Parathyroid adenoma (tissue), 2 donors: Measurements from ENCODE around the gene KCTD16.

Source experiments
- H2AFZ ChIP-seq: fragments of 300-600 bp; sonication (generic); one replicate; pipeline ENCODE4 v1.7.0; 2017; ENCODE audit warnings: antibody characterized with exemption, mild to moderate bottlenecking
- H3K27ac ChIP-seq: fragments of 300-600 bp; sonication (generic); one replicate; pipeline ENCODE4 v1.7.0; 2017
- H3K27me3 ChIP-seq: fragments of 300-600 bp; sonication (generic); one replicate; pipeline ENCODE4 v1.7.0; 2017; ENCODE audit warnings: low read length; ENCODE audit not compliant: control insufficient read depth, insufficient read depth
- H3K36me3 ChIP-seq: fragments of 300-600 bp; sonication (generic); one replicate; pipeline ENCODE4 v1.7.0; 2017; ENCODE audit warnings: low read length; ENCODE audit not compliant: control insufficient read depth, insufficient read depth
- H3K4me1 ChIP-seq: fragments of 300-600 bp; sonication (generic); one replicate; pipeline ENCODE4 v1.7.0; 2017; ENCODE audit warnings: control low read depth
- H3K4me2 ChIP-seq: fragments of 300-600 bp; sonication (generic); one replicate; pipeline ENCODE4 v1.7.0; 2017; ENCODE audit warnings: low read length
- H3K4me3 ChIP-seq: fragments of 300-600 bp; sonication (generic); one replicate; pipeline ENCODE4 v1.7.0; 2017; ENCODE audit warnings: low read depth, low read length
- H3K79me2 ChIP-seq: fragments of 300-600 bp; sonication (generic); one replicate; pipeline ENCODE4 v1.7.0; 2017; ENCODE audit warnings: control low read depth
- H3K9ac ChIP-seq: fragments of 300-600 bp; sonication (generic); one replicate; pipeline ENCODE4 v1.7.0; 2017; ENCODE audit warnings: mild to moderate bottlenecking
- H3K9me3 ChIP-seq: fragments of 300-600 bp; sonication (generic); one replicate; pipeline ENCODE4 v1.7.0; 2017; ENCODE audit warnings: low read length; ENCODE audit not compliant: control insufficient read depth
- TF ChIP-seq, protein P1 (sequence below): fragments of 300-600 bp; sonication (generic); IDR thresholded peaks from one replicate; pipeline ENCODE4 v1.7.0; 2017; ENCODE audit warnings: antibody characterized with exemption, mild to moderate bottlenecking
- donor health status: primary hyperparathyroidism.

The KCTD16 gene

DNA sequence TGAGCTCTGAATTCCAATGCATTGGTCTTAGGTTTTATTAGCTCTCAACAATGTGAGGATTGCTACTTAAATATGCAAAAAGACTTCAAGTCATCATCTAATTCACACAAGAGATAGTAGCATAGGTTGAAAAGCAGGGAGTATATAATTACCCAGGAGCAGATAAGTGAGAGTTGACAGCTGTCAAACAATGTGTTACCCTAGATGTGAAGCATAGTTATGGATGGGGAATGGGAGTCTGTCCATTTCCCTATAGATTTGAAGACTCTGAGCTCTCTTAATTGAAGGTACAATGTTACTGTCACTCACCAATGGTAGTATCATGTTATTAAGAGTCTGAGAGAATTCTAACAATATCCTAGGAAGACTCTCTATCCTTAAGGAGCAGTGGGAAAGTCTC lies 160.7 kb downstream of the KCTD16 start:
- no peak overlapping the region for H3K4me2 ChIP-seq

DNA sequence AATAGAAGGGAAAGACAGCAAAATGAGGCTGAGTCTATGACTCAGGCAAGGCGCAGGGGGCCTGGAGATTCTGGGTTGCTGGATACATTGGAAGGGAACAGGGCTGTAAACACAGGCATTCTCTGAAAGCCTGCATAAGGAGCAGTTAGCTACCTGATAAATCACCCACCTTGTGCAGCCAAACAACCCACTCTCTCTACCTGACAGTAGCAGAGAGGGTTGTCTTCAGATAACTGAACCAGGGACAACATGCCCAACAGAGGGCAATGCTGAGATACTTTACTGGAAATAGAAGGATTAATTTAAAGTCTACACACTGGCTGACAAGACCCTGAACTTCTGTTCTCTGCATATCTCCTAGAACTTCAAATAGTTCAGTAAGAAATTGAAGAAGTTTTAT lies 161.6 kb downstream of the KCTD16 start:
- no peak overlapping the region for H3K4me3 ChIP-seq
- no peak overlapping the region for H3K27ac ChIP-seq
- H3K4me1 ChIP-seq = no peaks in the 10 kb centered on the region
- H3K27me3 ChIP-seq = no peaks in the 10 kb centered on the region
- H3K4me2 ChIP-seq = no peak overlapping the region
- no peaks in the 10 kb centered on the region for H3K79me2 ChIP-seq
- H3K9me3 ChIP-seq = no peaks in the 10 kb centered on the region
- TF ChIP-seq, protein P1, sequence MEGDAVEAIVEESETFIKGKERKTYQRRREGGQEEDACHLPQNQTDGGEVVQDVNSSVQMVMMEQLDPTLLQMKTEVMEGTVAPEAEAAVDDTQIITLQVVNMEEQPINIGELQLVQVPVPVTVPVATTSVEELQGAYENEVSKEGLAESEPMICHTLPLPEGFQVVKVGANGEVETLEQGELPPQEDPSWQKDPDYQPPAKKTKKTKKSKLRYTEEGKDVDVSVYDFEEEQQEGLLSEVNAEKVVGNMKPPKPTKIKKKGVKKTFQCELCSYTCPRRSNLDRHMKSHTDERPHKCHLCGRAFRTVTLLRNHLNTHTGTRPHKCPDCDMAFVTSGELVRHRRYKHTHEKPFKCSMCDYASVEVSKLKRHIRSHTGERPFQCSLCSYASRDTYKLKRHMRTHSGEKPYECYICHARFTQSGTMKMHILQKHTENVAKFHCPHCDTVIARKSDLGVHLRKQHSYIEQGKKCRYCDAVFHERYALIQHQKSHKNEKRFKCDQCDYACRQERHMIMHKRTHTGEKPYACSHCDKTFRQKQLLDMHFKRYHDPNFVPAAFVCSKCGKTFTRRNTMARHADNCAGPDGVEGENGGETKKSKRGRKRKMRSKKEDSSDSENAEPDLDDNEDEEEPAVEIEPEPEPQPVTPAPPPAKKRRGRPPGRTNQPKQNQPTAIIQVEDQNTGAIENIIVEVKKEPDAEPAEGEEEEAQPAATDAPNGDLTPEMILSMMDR = no peak
- no peaks in the 10 kb centered on the region for H3K36me3 ChIP-seq
- H3K9ac ChIP-seq = no peak overlapping the region
- no peak overlapping the region for H2AFZ ChIP-seq

More for the DNA sequence above, 160.7 kb downstream of the KCTD16 start:
- no peaks in the 10 kb centered on the region for H3K27me3 ChIP-seq
- no peaks in the 10 kb centered on the region for H3K79me2 ChIP-seq
- H2AFZ ChIP-seq = no peak overlapping the region
- H3K4me3 ChIP-seq = no peak overlapping the region
- H3K9ac ChIP-seq = no peak overlapping the region
- no peaks in the 10 kb centered on the region for H3K4me1 ChIP-seq
- H3K27ac ChIP-seq = no peak overlapping the region
- no peaks in the 10 kb centered on the region for H3K9me3 ChIP-seq
- no peaks in the 10 kb centered on the region for H3K36me3 ChIP-seq
- TF ChIP-seq, protein P1 = no peak

DNA sequence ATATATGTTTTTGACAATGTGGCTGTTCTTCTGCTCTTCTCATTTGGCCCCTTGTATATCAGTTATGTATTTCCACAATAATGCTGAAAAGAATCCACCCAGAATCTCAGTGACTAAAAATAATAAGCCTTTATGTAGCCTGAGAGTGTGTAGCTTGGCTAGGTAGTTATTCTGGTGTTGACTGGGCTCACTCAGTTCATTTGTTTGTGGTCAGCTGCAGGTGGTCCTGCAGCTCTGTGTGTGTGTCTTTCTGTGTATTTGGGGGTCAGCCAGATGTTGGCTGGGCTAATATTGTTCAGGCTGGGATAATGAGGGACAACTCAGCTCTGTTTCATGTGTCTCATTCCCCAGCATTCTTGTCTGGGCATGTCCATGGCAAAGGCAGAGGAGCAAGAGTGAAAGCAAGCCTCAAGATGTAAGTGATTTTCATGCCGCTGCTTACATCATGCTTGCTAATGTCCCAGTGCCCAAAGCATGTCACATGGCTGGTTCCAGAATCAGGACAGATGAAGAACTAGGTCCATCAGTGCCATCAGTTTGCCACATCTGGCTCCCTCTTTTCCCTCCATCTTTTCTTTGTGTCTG lies 162.8 kb downstream of the KCTD16 start:
- Histone ChIP-seq H3K27me3 (no peaks in the 10 kb centered on the region), H3K4me1 (no peaks in the 10 kb centered on the region), H3K4me3 (no peak overlapping the region), H3K27ac (no peak overlapping the region), H2AFZ (no peak overlapping the region), H3K4me2 (no peak overlapping the region), H3K9ac (no peak overlapping the region), H3K36me3 (no peaks in the 10 kb centered on the region), H3K9me3 (no peaks in the 10 kb centered on the region), H3K79me2 (no peaks in the 10 kb centered on the region)
- TF ChIP-seq, protein P1 = no peak

DNA sequence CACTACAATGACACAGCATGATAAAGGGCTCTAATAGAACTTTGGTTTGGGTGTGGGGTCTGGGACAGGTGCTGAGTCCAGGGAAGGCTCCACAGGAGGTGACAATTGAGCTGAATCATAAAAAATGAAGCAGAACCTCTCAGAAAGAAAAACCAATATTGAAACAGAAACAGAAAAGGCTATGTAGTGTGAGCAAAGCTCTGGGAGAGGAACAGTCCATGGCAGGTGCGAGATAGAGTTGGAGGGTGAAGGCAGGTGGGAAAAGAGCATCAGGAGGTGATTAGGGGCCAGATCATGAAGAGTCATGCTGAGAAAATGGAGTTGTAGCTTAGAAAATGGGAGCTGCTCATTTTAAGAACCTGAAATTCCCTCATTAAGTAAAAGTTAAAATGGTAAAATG lies 164.9 kb downstream of the KCTD16 start:
- Histone ChIP-seq H2AFZ (no peak overlapping the region), H3K4me1 (no peaks in the 10 kb centered on the region), H3K9ac (no peak overlapping the region), H3K4me2 (no peak overlapping the region), H3K27ac (no peak overlapping the region), H3K36me3 (no peaks in the 10 kb centered on the region), H3K79me2 (no peaks in the 10 kb centered on the region), H3K27me3 (no peaks in the 10 kb centered on the region), H3K4me3 (no peak overlapping the region), H3K9me3 (no peaks in the 10 kb centered on the region)
- TF ChIP-seq, protein P1 = no peak
